ENCODE results near the gene MEG3. TPM values are rescaled to one million over a fixed set of nuclear protein-coding genes. Genes with fewer than 3 reads are reported as not detected.

Gene MEG3
- total and polyA plus RNA-seq, 9 of the 15 experiments (the other 6 are each of a cell fraction or from before 2014, with no cell fraction given), result 0.10 to 5.3 (median 1.0) TPM; not detected in 1

GRCh38 chr14:100895411-100895810, 69.5 kb downstream of the MEG3 start (continued):
- TF ChIP-seq MGA (IDR thresholded peaks at IDR 0.05), result no peak
- no peak for TF ChIP-seq CBFB (CRISPR knock-in tag; IDR thresholded peaks at IDR 0.05)
- TF ChIP-seq ARID3B (CRISPR knock-in tag; IDR thresholded peaks at IDR 0.05; ENCODE audit: borderline replicate concordance), result no peak

Data from K562 (cell line).